GM21723 (cell line): ENCODE measurements around the gene ALCAM.
A peak's percentile ranks its signal among the peaks of the same experiment; 100 is the strongest.

ENCODE experiments used
- ATAC-seq: cut with Tn5 transposase; IDR thresholded peaks from one replicate; pipeline ENCODE4 v1.9.1; 2021; ENCODE audit warnings: mild to moderate bottlenecking, moderate library complexity; ENCODE audit not compliant: unreplicated experiment

Gene ALCAM

DNA sequence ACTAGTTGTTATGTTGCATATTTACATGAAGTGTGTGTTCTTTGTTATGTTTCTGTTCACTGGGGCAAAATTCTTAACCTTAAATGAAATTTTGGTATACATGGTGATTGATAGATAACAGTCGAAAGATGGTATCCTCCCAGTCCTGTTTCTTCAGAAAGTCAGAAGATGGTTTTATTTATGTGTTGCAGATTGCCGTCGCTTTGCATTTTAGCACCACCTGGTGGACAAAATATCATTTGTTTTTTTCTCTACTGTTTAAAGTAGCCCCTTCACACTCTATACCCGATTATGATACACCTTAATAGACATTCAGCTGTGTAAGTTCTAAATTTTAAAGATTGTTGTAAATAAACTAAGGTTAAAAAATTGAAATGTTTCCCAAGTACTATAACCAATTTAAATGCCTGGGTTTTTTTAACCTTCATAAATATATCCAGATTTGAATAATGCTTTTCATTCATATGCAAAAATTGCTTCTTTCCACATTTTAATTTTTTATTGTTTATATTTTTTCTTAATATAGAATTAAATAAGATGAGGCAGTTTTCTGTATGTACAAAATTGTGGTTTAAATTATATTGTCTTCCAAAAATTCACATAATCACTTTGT lies 152.2 kb downstream of the ALCAM start:
- peak; percentile 95 for ATAC-seq

DNA sequence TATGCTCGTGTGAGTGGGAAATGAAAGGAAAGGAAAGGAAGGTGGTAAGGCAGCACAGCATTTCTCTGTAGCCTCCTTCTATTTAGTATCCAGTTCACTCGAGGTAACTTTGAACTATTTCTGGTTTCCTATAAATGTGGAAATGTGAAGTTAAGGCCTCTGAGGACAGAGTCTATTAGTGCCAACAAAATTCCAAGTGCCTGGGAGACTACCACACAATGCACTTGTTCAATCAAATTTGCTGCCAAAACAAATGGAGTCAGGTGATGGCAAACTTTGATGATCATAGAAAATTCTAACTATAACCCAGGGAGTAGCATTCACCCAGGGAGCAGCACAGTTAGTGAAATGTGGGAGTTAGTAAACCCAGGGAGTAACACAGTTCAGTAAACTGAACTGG lies 155.1 kb downstream of the ALCAM start:
- no peak for ATAC-seq

DNA sequence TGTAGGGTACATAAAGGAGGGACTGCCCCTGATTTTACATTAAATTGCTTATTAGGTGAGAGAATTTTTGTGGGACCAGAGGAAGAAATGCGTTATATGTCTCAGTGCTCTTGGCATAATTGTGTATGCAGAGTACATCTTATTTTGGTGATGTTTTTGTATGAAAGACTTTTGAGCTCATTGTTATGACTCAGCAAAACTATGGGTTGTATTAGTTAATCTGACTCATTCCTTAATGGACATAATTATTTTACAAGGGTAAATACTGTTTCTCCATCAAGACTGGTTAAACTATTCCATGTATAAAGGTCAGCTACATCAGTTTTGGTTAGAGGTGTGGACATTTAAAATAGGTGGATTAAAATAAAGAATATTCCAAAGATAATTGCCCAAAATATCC lies 156.8 kb downstream of the ALCAM start:
- no peak for ATAC-seq

DNA sequence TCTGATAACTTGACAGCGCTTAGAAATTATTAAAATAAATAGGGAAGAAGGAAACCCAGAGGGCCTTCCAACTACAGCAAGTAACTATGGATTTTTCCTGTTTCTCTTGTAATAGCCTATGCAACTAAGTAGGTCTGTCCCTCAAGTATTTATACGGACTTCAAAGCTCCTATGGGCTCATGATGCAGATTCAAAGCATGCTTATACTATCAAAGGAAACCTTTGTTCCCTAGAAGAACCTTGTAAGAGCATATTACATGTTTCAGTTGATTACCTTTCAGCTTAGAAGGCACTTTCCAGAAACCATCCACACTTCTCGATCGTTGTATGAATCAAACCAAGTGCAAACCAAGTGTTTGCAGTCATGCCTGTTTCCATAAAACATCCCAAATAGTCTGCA lies 158.8 kb downstream of the ALCAM start:
- ATAC-seq: no peak

DNA sequence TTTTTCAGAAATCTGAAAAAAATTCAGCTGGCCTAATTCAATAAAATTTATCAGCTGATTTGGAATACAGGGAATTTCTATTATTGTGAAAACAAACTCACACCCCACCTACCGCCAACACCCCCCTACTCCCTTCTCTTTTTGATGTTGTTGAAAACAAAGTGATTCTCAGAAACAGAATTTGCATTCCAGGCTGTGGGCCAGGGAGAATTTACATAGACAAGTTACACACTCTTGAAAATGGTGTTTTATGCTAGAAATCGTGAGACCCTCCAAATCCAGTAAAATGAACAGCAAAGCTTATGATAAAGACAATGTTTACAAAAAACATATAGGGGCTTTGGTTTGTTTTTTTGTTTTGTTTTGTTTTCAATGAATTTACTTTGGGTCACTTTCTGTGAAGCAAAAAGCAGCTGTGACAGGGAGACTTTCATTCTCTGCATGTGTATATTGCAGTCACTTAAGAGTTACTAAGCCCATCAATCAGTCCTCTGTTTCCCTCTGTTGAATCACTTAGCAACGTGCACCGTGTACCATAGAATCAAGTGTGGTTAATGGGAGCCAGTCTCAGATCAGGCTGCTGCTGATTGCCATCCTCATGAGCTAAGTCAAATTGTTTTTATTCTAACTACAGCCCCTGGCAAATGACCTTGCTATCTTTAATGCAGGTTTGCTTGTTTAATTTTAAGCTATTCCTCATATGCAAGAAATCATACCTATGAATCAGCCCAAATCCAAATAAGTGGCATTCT lies 159.8 kb downstream of the ALCAM start:
- ATAC-seq: no peak

DNA sequence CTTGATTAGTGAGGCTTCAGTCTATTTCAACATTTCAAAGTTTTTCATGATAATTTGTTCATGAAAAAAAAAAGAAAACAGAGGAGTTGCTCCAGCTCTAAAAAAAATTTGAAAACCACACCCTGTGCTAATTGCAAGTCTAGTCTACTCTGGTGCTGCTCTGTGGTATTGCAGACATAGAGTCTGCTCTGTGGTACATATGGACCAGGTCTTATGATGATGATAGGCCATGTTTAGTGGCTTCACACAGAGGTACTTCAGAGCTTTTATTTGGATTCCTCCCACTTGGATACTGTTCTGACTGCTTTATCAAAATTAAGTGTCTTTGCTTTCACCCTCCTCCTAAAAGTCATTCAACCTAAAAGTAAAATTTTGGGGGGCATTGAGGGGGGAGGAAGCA lies 160.8 kb downstream of the ALCAM start:
- ATAC-seq: no peak

DNA sequence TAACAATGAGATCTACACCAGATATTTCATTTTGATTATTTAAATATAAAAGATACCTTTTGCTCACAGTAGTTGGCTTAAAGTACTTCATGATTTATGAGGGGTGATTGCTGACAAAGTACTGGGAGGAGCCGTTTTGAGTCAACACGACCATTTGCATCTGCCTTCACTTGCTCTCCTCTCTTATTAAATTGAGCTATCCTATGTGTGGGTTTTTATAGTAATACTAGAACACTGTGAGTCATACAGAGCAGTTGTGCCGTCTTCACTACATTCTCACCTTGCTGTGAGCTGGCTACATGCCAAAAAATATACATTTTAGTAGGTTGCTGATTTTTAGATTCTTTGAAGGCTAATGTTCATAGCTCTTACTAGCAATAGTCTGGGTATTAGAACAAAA lies 161.2 kb downstream of the ALCAM start:
- peak; percentile 72 for ATAC-seq

DNA sequence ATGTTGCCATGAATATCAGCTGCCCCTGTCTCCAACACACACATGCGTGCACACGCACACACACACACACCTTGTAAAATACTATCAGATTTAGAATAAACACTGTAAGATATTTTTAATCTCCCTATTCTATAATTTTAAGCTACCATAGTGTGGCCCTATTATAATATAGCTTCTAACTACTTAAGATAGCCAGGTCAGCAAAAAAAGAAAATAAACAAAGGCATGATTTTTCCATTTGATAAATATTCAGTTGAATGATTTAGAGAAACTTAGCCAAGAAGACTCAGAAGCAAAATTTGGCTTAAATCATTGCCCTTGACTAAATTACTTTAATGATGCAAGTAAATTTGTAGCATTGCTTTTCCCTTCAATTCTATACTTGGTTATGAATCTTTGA lies 162.2 kb downstream of the ALCAM start:
- no peak for ATAC-seq

DNA sequence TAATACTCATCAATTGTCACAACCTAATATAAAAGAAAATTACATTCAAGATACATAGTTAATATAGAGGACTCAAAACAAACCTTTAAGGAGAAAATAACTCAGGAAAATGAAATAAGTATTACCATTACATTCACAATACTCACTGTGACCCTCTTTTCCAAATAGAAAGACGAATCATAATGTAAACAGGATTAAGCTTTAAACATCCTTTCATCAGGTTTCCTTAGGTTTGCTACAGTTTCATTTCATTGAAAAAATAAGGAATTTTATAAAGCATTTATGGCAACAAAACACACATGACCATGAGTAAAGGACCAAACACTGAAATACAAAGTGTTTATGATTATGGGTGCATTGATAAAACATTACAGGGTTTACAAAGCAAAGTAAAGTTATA lies 162.7 kb downstream of the ALCAM start:
- no peak for ATAC-seq

DNA sequence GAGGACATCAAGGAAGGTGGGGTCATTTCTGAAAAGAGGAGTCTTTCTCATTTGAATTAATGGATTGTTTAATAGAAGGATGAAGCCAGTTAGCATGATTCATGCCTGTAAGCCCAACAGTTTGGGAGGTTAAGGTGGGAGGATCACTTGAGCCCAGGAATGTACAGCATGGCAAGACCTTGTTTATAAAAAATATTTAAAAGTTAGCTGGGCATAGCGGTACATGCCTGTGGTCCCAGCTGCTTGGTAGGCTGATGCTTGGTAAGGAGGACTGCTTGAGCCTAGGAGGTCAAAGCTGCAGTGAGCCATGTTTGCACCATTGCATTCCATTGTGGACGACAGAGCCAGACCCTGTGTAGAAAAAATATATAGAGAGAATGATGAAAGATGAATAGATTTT lies 165.5 kb downstream of the ALCAM start:
- ATAC-seq: no peak

DNA sequence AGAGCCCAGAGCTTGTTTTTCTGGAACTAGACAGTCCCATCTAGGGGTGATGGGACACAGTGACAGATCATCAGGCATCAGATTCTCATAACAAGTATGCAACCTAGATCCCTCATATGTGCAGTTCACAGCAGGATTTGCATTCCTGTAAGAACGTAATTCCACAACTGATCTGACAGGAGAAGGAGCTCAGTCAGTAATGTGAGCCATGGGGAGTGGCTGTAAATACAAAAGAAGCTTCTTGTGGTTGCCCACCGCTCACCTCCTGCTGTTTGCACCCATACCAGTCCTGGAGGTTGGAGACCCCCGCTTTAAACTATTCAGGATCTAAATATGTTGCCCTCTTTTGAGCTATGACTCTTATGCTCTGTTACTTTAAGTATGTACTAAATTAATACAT lies 167.3 kb downstream of the ALCAM start:
- no peak for ATAC-seq

DNA sequence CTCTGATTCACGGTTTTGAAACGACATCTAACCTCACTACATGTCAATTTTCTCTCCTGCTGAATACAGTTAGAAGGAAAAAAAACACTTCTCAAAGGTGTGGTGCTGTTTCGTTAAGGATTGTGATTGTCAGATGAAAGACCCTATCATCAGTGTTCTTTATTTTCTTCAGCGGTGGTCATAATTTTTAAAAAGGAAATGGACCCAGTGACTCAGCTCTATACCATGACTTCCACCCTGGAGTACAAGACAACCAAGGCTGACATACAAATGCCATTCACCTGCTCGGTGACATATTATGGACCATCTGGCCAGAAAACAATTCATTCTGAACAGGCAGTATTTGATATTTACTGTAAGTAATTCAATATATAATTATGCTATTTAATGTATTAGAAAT lies 167.8 kb downstream of the ALCAM start:
- ATAC-seq: no peak

DNA sequence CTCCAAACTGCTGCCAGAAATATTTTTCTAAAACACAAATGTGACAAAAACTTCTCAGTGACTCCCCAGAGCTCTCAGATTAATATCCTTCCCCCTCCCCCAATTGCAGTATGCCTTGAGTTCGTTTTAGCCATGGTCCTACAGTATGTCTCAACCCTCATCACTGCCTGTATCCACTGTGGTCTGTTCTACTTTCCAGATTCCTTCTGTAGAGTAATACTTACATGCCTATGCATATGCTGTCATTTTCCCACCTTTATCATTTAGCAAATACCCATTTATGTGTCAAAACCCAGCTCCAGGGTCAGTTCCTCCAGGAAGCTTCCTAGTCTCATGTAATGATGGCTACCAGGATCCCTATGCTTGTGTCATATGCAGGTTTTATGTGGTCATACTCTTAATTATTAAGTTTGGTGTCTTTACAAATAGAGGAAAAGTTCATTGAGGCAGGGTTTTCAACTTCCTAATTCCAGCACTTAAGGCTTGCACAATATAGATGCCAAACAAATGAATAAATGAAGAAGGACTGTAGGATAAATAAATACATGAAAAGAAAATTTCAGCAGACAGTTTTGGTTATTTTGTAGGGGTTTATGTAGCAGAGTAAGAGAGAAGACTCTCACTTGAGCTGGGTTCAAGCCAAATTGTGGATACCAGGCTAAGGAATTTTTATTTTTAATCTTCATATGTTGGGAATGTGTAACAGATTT lies 170.8 kb downstream of the ALCAM start:
- no peak for ATAC-seq

DNA sequence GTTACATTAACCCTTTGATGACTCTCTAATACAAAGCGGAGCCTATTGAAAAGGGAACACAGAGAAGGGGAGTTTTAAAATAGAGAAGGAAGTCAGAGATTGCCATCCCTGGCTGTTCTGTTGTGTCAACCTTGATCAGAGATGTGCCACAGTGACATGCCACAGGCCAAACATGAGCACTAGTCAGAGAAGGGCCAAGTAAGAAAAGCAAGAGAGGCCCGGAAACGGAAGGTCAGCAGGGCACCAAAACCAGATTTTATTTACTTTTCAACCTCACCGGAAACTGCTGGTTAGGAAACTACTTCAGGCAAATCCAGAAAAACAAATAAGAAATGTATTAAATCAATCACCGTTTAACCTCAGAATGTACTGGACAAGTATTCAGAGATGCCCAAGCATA lies 171.8 kb downstream of the ALCAM start:
- ATAC-seq: no peak

DNA sequence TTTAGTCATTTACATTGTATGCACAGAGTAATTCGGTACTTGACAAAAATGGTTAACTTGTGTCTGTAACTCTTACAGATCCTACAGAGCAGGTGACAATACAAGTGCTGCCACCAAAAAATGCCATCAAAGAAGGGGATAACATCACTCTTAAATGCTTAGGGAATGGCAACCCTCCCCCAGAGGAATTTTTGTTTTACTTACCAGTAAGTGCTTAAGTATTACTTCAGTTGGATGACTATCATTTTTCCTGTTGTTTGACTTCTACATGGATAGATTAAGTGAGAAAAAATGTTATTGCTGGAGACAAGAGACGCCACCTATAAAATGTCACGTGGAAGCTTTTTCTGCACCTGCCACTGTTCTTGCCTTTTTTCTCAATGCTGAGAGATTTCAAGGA lies 173.2 kb downstream of the ALCAM start:
- ATAC-seq: no peak

DNA sequence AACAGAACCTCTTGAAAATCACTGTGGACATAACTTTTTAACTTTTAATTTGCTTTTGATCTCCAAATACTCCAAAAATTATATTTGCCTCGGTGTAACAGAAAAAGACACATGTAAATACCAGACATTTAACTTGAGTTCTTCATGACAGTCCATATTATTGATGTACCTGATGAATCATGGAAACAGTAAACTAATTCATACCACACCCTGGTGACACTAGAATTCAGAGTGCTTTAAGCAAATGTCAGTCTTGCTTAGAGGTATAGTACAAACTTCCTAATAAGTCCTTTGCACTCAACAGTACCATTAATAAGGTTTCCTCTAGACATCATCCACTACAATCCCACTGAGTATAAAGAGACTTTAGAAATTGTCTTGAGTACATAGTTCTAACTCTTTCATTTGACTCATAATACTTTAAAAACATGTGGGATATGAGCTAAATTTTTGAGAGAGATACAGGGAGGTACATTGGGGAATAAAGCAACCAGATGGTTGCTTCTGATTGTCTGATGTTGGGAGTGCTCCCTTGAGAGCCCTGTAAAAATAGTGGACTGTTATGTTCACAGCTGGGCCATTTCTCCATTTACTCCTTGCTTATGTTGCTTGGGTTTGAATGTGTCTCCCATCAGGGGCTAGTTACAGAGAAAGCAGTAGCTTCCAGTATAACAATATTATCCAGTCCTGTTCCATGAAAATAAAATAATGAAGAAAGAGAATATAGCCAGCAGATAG lies 175.7 kb downstream of the ALCAM start:
- ATAC-seq: no peak

DNA sequence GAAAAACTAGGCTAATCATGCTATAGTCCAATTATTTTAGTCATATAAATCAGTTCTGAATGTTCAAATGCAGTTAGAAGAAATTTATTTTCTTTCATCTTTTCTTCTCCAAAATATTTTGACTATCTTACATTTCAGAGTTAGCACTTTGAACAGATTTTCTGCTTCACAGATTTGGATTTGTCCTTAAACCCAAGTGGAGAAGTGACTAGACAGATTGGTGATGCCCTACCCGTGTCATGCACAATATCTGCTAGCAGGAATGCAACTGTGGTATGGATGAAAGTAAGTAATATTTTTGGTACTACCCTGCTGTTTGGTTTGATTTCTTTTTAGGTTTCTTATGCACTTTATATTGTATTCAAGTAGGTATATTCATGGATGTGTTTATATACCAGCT lies 178.3 kb downstream of the ALCAM start:
- no peak for ATAC-seq

DNA sequence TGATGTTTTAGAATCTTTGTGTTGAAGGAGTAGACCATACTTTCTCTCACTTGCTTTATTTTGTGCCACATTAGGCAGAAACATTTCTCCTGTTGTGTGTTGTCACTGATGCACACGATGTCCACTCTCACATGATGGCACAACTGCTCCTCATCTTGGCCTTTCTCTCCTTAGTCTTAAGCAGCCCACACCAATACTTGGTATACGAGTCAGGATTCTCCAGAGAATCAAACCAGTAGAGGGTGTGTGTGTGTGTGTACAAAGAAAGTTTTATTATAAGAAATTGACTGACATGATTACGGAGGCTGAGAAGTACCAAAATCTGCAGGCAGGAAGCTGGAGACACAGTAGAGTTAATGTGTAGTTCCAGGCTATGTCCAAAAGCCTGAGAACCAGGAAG lies 187.1 kb downstream of the ALCAM start:
- ATAC-seq: no peak

DNA sequence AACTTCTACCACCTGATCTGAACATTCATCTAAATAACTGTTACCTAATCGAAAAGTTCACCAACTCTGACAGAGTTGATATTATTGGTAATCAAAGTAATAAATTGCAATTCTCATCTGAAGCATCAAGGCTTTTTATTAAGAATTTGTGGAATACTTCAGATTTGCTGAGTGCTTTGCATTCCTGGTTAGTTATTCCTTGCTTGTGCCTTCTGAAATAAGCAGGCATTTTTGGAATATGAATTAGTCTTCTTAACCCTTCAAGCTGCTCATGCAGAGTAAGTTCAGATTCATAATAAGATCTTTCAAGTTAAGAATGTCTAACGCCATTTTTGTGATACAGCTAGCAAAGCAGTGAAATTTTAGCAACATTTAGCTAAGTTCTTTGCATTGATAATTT lies 188.5 kb downstream of the ALCAM start:
- ATAC-seq: no peak

DNA sequence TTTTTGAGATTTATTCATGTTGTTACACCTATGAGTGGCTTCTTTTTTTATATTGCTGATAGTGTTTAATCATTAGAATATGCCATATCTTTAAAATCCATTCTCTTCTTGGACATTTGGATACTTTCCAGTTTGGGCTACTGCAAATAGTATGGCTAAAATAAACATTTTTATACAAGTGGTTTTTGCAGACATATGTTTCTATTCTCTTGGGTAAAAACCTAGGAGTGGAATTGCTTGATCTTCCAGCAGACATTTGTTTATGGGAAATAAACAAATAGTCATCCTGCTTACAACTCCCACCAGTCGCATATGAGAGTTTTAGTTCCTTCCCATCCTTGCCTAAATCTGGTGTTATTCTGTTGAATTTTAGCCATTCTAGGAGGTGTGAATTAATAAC lies 193.1 kb downstream of the ALCAM start:
- ATAC-seq: no peak

DNA sequence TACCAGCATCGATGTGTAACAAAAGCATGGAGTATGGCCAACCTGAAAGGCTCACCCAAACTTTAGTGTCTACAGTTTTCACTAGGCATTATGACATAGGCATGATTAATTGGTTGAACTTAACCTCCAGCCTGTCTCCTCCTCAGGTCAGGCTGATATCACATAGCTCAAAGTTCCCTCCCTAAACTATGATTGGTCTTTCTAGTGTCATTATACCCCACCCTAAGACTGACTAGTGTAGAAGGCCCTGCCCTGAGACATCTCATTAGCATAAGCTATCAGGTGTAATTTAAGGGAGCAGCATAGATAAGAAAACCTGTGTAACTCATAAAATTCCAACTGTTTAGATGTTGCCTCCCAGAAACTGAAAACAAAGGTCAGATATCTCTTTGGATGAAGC lies 195.2 kb downstream of the ALCAM start:
- ATAC-seq: no peak
